Vagina (tissue), 2 donors: ENCODE data around the gene CEP104.

ENCODE experiments used
- CTCF ChIP-seq, 3 experiments: fragments of 450-650 bp in 2 of 3; fragments of 200-600 bp in 1 of 3; sonication (generic) in 1 of 3; IDR thresholded peaks; one replicate each; pipeline ENCODE4 v1.5.1; 2017 to 2019; ENCODE audit warnings: antibody characterized with exemption in 3 of 3, mild to moderate bottlenecking in 2 of 3, moderate library complexity in 2 of 3
- POLR2A ChIP-seq, 2 donors: fragments of 450-650 bp; IDR thresholded peaks; one replicate each; pipeline ENCODE4 v1.6.1; 2017; ENCODE audit warnings: antibody characterized with exemption in 2 of 2, mild to moderate bottlenecking in 2 of 2, moderate library complexity in 2 of 2
- POLR2AphosphoS5 ChIP-seq, 2 donors: sonication (generic); formaldehyde crosslinking; IDR thresholded peaks; one replicate each; pipeline ENCODE4 v1.9.0; 2017; ENCODE audit warnings: antibody characterized with exemption in 2 of 2, mild to moderate bottlenecking in 2 of 2, low read depth in 1 of 2; ENCODE audit not compliant: insufficient read depth in 1 of 2

GRCh38 chr1:3846541-3846940 lies 10.5 kb downstream of the CEP104 start:
- TF ChIP-seq CTCF (IDR thresholded peaks at IDR 0.05): no peak
- no peak for TF ChIP-seq POLR2A (IDR thresholded peaks at IDR 0.05)
- TF ChIP-seq POLR2AphosphoS5 (IDR thresholded peaks at IDR 0.05; ENCODE audit: insufficient read depth in 1 of 2, low read depth in 1 of 2): no peak
